ENCODE data around the gene EIPR1.

Gene EIPR1

DNA sequence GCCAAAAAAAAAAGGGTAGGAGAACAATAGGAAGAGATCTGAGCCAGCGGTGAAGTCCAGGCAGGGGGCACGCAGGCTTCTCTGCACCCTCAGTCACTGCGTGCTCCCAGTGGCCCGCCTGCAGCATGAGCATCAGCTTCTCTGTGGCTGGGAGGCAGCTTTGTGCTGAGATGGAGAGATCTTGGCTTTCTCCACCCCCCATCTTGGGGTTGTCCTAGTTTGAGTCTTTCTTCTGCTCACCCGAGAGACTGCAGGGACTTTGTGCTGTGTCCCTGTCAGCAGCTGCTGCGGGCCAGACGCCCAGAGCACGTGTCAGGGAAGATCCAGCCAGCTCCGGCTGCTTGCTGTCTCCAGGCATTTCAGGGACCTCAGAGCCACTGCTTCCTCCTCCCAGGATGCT is 22.2 kb upstream of the EIPR1 start:
- H3K27me3 ChIP-seq (ENCODE audit: insufficient read depth, insufficient read length) = no peaks in the 10 kb centered on the region
- TF ChIP-seq YY1 (IDR thresholded peaks at IDR 0.05; ENCODE audit: insufficient read depth, insufficient read length) (no peak), SUZ12 (IDR thresholded peaks at IDR 0.05; ENCODE audit: extremely low read depth, insufficient read depth, insufficient read length) (no peak), ZNF274 (IDR thresholded peaks at IDR 0.05; ENCODE audit: low read depth, low read length) (no peak)
- H3K4me1 ChIP-seq (ENCODE audit: insufficient read depth, insufficient read length) = peaks cover 7% of the 10 kb centered on the region
- no peak for DNase-seq (ENCODE audit: low read depth, low spot score)
- H3K9me3 ChIP-seq (ENCODE audit: insufficient read depth, low read length) = peaks cover 21% of the 10 kb centered on the region
- peaks cover 46% of the 10 kb centered on the region for H3K36me3 ChIP-seq (ENCODE audit: insufficient read depth, insufficient read length, low read length)
- H3K4me3 ChIP-seq (ENCODE audit: insufficient read length, low read depth) = no peak overlapping the region
- H3K9ac ChIP-seq (ENCODE audit: insufficient read length, low read depth) = peak overlapping the region; percentile 42

DNA sequence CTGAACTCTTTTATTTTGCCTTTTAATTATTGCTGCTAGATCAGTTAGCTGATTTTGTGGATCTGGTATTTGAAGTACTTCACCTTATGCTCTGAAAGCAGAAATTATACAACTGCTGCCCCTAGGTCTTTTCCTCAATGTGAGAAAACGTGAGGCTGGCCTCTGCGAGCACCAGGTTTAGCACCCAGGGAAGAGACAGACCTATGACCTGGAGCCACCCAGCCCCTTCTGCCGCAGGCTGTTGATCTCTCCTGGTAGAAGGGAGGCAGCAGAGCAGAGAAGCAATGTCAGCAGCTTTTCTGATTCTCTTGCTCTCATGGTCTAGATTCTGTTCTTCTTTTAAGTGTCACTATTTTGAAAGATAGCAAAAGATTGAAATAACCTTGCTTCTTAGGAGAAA is 21.8 kb upstream of the EIPR1 start:
- no peak for TF ChIP-seq YY1 (IDR thresholded peaks at IDR 0.05; ENCODE audit: insufficient read depth, insufficient read length)
- TF ChIP-seq SUZ12 (IDR thresholded peaks at IDR 0.05; ENCODE audit: extremely low read depth, insufficient read depth, insufficient read length) = no peak
- no peak for TF ChIP-seq ZNF274 (IDR thresholded peaks at IDR 0.05; ENCODE audit: low read depth, low read length)
- Histone ChIP-seq H3K9ac (ENCODE audit: insufficient read length, low read depth) (no peak overlapping the region), H3K4me1 (ENCODE audit: insufficient read depth, insufficient read length) (peaks cover 7% of the 10 kb centered on the region), H3K36me3 (ENCODE audit: insufficient read depth, insufficient read length, low read length) (peaks cover 46% of the 10 kb centered on the region), H3K9me3 (ENCODE audit: insufficient read depth, low read length) (peaks cover 24% of the 10 kb centered on the region), H3K27me3 (ENCODE audit: insufficient read depth, insufficient read length) (no peaks in the 10 kb centered on the region), H3K4me3 (ENCODE audit: insufficient read length, low read depth) (no peak overlapping the region)
- no peak for DNase-seq (ENCODE audit: low read depth, low spot score)

DNA sequence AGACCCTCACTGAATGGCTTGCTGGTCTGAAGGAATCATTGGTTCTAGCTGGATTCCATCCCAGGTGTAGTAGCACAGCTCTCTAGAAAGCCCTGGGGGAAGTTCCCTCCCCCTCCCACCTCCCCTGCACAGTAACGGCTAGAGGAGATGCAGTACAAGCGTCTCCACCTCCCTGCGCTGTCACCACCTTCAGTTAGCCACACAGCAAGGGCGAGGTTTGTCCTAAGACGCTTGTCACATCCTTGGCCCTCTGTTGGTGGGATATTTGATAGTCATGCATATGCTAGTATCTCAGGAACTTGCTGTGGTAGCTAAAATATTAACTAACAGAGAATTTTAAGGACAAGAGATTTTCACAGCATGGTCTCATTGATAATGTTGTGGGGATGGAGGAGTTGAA is 21.2 kb upstream of the EIPR1 start:
- H3K4me1 ChIP-seq (ENCODE audit: insufficient read depth, insufficient read length) = peaks cover 7% of the 10 kb centered on the region
- TF ChIP-seq ZNF274 (IDR thresholded peaks at IDR 0.05; ENCODE audit: low read depth, low read length) (no peak), SUZ12 (IDR thresholded peaks at IDR 0.05; ENCODE audit: extremely low read depth, insufficient read depth, insufficient read length) (no peak), YY1 (IDR thresholded peaks at IDR 0.05; ENCODE audit: insufficient read depth, insufficient read length) (no peak)
- peaks cover 46% of the 10 kb centered on the region for H3K36me3 ChIP-seq (ENCODE audit: insufficient read depth, insufficient read length, low read length)
- no peak overlapping the region for H3K9ac ChIP-seq (ENCODE audit: insufficient read length, low read depth)
- DNase-seq (ENCODE audit: low read depth, low spot score) = no peak
- no peak overlapping the region for H3K4me3 ChIP-seq (ENCODE audit: insufficient read length, low read depth)
- H3K27me3 ChIP-seq (ENCODE audit: insufficient read depth, insufficient read length) = no peaks in the 10 kb centered on the region
- H3K9me3 ChIP-seq (ENCODE audit: insufficient read depth, low read length) = peaks cover 24% of the 10 kb centered on the region

DNA sequence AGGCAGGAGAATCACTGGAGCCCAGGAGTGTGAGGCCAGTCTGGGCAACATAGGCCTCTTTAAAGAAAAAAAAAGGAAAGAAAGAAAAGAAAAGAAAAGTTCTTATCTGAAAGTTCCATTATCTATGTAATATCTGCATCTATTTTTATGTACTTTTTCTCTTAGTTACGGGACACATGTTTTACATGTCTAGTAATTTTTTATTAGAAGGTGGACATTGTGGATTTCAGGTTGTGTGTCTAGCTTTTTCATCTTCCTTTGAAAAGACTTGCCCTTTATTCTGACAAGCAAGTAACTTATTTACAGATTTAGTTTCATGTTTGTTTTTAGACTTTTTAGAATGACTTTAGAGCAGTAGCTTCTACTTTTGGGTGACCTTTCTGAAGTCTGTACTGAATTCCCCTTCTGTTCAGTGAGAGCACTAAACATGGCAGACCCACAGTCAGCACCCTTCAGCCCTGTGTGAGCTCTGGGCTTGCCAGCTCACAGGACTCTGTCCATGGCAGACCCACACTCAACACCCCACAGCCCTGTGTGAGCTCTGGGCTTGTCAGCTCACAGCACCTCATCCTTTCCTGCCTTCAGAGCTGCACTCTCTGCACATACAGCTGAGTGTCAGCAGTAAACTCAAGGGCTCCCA is 19.4 kb upstream of the EIPR1 start:
- H3K4me3 ChIP-seq (ENCODE audit: insufficient read length, low read depth) = no peak overlapping the region
- peaks cover 24% of the 10 kb centered on the region for H3K9me3 ChIP-seq (ENCODE audit: insufficient read depth, low read length)
- no peaks in the 10 kb centered on the region for H3K27me3 ChIP-seq (ENCODE audit: insufficient read depth, insufficient read length)
- H3K9ac ChIP-seq (ENCODE audit: insufficient read length, low read depth) = no peak overlapping the region
- H3K36me3 ChIP-seq (ENCODE audit: insufficient read depth, insufficient read length, low read length) = peaks cover 39% of the 10 kb centered on the region
- H3K4me1 ChIP-seq (ENCODE audit: insufficient read depth, insufficient read length) = peaks cover 7% of the 10 kb centered on the region
- TF ChIP-seq ZNF274 (IDR thresholded peaks at IDR 0.05; ENCODE audit: low read depth, low read length) = no peak
- TF ChIP-seq YY1 (IDR thresholded peaks at IDR 0.05; ENCODE audit: insufficient read depth, insufficient read length) = no peak
- no peak for DNase-seq (ENCODE audit: low read depth, low spot score)

DNA sequence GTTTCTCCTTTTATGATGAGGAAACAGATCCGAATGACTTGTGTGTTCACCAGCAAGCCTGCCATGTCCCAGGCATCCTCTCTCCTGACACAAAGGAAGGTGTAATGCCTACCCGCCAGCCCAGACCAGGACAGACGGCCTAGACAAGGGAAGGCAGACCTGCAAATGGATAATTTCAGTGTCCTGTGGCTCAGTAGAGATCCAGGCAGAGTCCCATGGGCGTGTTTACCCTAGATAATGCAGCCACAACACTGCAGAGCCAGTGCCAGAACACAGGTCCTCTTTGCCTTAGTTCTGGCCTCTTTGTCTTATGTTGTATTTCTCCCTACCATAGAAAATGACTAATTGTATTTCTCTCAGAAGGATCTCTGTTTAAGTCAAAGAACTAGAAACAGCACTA is 14.6 kb upstream of the EIPR1 start:
- Histone ChIP-seq H3K36me3 (ENCODE audit: insufficient read depth, insufficient read length, low read length) (peaks cover 54% of the 10 kb centered on the region), H3K4me3 (ENCODE audit: insufficient read length, low read depth) (no peak overlapping the region), H3K9me3 (ENCODE audit: insufficient read depth, low read length) (peaks cover 24% of the 10 kb centered on the region), H3K27me3 (ENCODE audit: insufficient read depth, insufficient read length) (no peaks in the 10 kb centered on the region), H3K4me1 (ENCODE audit: insufficient read depth, insufficient read length) (no peaks in the 10 kb centered on the region), H3K9ac (ENCODE audit: insufficient read length, low read depth) (no peak overlapping the region)
- DNase-seq (ENCODE audit: low read depth, low spot score) = no peak
- TF ChIP-seq SUZ12 (IDR thresholded peaks at IDR 0.05; ENCODE audit: extremely low read depth, insufficient read depth, insufficient read length) = no peak
- TF ChIP-seq YY1 (IDR thresholded peaks at IDR 0.05; ENCODE audit: insufficient read depth, insufficient read length) = no peak
- TF ChIP-seq ZNF274 (IDR thresholded peaks at IDR 0.05; ENCODE audit: low read depth, low read length) = no peak

DNA sequence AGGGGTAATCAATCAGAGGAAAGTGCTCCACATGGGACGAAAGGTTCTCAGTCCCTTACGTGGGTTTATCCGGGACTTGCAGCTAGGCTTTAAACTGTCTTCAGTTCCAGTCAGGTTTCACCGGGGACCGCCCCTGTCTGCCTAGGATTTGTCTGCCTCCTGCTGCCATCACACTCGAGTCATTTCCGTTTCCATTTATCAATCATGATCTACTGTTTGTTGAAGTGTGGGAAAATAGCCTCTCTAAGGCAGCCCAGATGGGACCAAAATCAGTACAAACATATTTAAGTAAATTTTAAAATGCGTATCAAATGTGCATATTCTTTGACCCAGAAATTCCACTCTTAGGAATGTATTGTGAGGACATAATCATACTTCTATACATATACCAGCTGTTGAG is 12.4 kb upstream of the EIPR1 start:
- DNase-seq (ENCODE audit: low read depth, low spot score) = no peak
- Histone ChIP-seq H3K27me3 (ENCODE audit: insufficient read depth, insufficient read length) (no peaks in the 10 kb centered on the region), H3K4me3 (ENCODE audit: insufficient read length, low read depth) (no peak overlapping the region), H3K4me1 (ENCODE audit: insufficient read depth, insufficient read length) (no peaks in the 10 kb centered on the region), H3K9me3 (ENCODE audit: insufficient read depth, low read length) (peaks cover 5% of the 10 kb centered on the region; the same call in 1 of the 2 replicates), H3K36me3 (ENCODE audit: insufficient read depth, insufficient read length, low read length) (peaks cover 57% of the 10 kb centered on the region), H3K9ac (ENCODE audit: insufficient read length, low read depth) (no peak overlapping the region)
- TF ChIP-seq SUZ12 (IDR thresholded peaks at IDR 0.05; ENCODE audit: extremely low read depth, insufficient read depth, insufficient read length) (no peak), YY1 (IDR thresholded peaks at IDR 0.05; ENCODE audit: insufficient read depth, insufficient read length) (no peak), ZNF274 (IDR thresholded peaks at IDR 0.05; ENCODE audit: low read depth, low read length) (no peak)

DNA sequence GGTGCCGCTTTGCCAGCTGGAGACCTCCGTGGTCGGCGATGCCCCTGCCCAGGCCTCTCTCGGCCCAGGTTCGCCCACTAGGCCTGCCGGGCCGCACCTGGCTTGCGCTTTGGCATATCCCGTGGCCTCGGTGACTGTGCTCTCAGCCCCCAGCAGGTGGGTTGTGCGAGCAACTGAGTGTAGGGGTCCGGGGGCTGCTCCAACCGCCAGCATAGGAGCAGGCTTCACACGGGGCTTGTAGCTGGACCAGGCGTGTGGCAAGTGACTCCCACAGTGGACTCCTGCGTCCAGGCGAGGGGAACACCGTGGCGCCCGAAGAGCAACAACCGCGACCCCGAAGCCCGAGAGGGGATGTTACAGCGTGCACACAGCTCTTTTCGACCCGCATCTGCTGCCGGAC is 11.6 kb upstream of the EIPR1 start:
- Histone ChIP-seq H3K27me3 (ENCODE audit: insufficient read depth, insufficient read length) (no peaks in the 10 kb centered on the region), H3K4me3 (ENCODE audit: insufficient read length, low read depth) (no peak overlapping the region), H3K9me3 (ENCODE audit: insufficient read depth, low read length) (no peaks in the 10 kb centered on the region), H3K4me1 (ENCODE audit: insufficient read depth, insufficient read length) (no peaks in the 10 kb centered on the region), H3K36me3 (ENCODE audit: insufficient read depth, insufficient read length, low read length) (peaks cover 60% of the 10 kb centered on the region), H3K9ac (ENCODE audit: insufficient read length, low read depth) (no peak overlapping the region)
- TF ChIP-seq SUZ12 (IDR thresholded peaks at IDR 0.05; ENCODE audit: extremely low read depth, insufficient read depth, insufficient read length) (no peak), YY1 (IDR thresholded peaks at IDR 0.05; ENCODE audit: insufficient read depth, insufficient read length) (no peak), ZNF274 (IDR thresholded peaks at IDR 0.05; ENCODE audit: low read depth, low read length) (no peak)
- DNase-seq (ENCODE audit: low read depth, low spot score) = no peak
